GM18505 (cell line): ENCODE data around the gene FAM25A.
"Not testable (repeated sequence)": the region's sequence is repeated elsewhere in the genome, so short reads cannot be mapped to it uniquely, and the experiment has no call there.

Experiments
- ATAC-seq: cut with Tn5 transposase; IDR thresholded peaks from one replicate; pipeline ENCODE4 v1.9.1; 2021; ENCODE audit not compliant: unreplicated experiment
- POLR2A ChIP-seq: IDR thresholded peaks from 4 replicates; pipeline ENCODE4 v1.6.1; 2011; ENCODE audit warnings: borderline replicate concordance; ENCODE audit not compliant: insufficient read depth, insufficient read length; ENCODE audit errors: extremely low read depth

The FAM25A gene

GRCh38 chr10:86992456-86992855, 27.6 kb upstream of the FAM25A start:
- ATAC-seq, result no peak

GRCh38 chr10:86992929-86993328, 27.2 kb upstream of the FAM25A start:
- no peak for TF ChIP-seq POLR2A
- ATAC-seq, result no peak

More at GRCh38 chr10:86992456-86992855, 27.6 kb upstream of the FAM25A start:
- TF ChIP-seq POLR2A, result no peak

GRCh38 chr10:86999802-87000403, 20.2 kb upstream of the FAM25A start:
- ATAC-seq, result not testable (repeated sequence)

- ATAC-seq, result no peak
- no peak for TF ChIP-seq POLR2A
Measured at GRCh38 chr10:87000491-87000890, 19.6 kb upstream of the FAM25A start.

GRCh38 chr10:87007124-87007523, 13.0 kb upstream of the FAM25A start:
- ATAC-seq, result not testable (repeated sequence)

- not testable (repeated sequence) for ATAC-seq
Measured at GRCh38 chr10:87007674-87008073, 12.4 kb upstream of the FAM25A start.

- not testable (repeated sequence) for ATAC-seq
Measured at GRCh38 chr10:87008303-87008702, 11.8 kb upstream of the FAM25A start.

GRCh38 chr10:87009134-87009696, 10.9 kb upstream of the FAM25A start:
- not testable (repeated sequence) for ATAC-seq

- ATAC-seq, result not testable (repeated sequence)
Measured at GRCh38 chr10:87013528-87013927, 6.6 kb upstream of the FAM25A start.

GRCh38 chr10:87014986-87015716, 4.9 kb upstream of the FAM25A start:
- not testable (repeated sequence) for ATAC-seq

- not testable (repeated sequence) for ATAC-seq
Measured at GRCh38 chr10:87018127-87018526, 2.0 kb upstream of the FAM25A start.

- ATAC-seq, result not testable (repeated sequence)
Measured at GRCh38 chr10:87019066-87019465, 1.0 kb upstream of the FAM25A start.

GRCh38 chr10:87019504-87019903, 590 bp upstream of the FAM25A start:
- ATAC-seq, result not testable (repeated sequence)

- not testable (repeated sequence) for ATAC-seq
Measured at GRCh38 chr10:87025285-87025958, 5.3 kb downstream of the FAM25A start.

- not testable (repeated sequence) for ATAC-seq
Measured at GRCh38 chr10:87026747-87027508, 6.8 kb downstream of the FAM25A start.

- ATAC-seq, result not testable (repeated sequence)
Measured at GRCh38 chr10:87030419-87030818, 10.3 kb downstream of the FAM25A start.
